Activated CD4-positive, CD25-positive, alpha-beta regulatory T cell (primary cell): ENCODE measurements around the gene COA5.
A peak's percentile ranks its signal among the peaks of the same experiment; 100 is the strongest.

Experiments used
- DNase-seq, 4 experiments: peaks; one replicate each; lab custom pipeline; 2025; lab: John Stamatoyannopoulos, UW

The COA5 gene

GRCh38 chr2:98571796-98572195 lies 36.5 kb downstream of the COA5 start:
- no peak for DNase-seq

DNA sequence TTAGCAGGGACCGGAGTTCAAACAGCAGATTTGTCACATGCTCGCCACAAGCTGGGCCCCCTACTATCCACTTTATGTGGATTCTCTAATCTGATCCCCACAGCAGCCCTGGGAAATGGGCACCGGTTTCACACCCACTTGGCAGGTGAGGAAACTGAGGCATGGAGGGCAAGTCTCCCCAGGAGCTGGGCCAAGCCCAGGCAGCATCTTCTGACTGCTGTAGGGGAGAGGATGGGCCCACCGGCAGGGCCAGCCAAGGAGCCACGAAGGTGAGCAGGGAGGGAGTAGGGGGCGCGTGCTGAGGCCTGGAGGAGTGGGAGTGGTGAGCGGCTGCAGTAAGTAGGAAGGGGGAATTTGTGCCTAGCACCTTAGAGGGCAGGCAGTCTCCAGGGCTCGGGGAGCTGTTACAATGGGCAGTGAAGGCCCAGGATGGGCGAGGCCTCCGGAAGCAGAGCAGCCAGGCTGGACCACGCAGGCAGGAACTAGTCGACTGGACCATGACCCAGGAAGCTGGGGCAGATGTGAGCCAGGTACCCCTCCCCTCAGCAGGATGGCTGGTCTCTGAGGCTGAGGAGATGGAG lies 37.1 kb downstream of the COA5 start:
- no peak for DNase-seq

DNA sequence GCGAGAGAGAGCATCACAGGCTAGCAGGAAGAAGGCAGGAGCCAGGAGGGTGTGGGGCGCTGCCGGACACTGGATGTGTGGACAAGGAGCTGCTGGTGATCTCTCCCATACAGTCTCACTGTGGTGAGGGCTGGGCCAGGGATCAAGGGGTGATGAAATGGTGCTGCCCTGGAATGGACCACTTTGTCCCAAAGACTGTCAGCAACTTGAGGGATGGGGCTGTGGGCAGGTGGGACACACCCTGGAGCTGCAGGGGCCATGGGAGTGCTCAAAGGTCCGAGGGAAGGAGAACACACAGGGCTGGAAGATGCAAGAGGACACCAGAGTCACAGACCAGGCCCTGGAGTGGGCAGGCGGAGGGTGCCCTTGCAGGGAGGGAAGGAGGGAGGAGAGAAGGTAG lies 38.0 kb downstream of the COA5 start:
- no peak for DNase-seq

GRCh38 chr2:98569915-98570314 lies 38.4 kb downstream of the COA5 start:
- no peak for DNase-seq

DNA sequence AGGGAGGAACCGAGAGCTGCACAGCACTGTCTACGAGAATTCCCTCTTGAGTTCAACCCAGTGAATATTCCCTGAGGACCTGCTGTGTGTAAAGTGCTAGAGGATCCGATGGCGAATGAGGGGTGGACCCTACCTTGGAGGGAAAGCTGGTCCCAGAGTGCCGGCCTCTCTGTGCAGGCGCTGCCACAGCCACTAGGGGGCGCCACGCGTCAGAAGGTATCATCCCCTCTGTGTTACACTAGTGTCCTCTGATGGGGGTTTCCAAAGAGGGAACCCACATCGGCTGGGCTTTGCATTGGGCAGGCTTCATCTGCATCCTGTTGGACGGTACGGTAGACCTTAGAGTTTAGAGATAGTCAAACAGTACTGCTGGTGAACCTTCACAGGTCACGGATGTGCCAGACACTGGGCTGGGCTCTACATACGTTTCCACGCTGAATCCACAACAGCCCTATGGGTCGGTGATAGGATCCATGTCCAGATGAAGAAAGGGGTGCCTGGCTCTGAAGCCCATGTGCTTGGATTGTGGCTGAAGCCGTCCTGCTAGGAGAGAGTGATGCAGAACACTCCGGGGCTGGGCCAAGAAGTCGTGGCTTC lies 39.0 kb downstream of the COA5 start:
- peak; percentile 32 to 71 (median 56) for DNase-seq

GRCh38 chr2:98568161-98568956 lies 40.0 kb downstream of the COA5 start:
- DNase-seq = no peak

GRCh38 chr2:98565941-98566340 lies 42.4 kb downstream of the COA5 start:
- DNase-seq = no peak

- no peak for DNase-seq
These were observed 42.9 kb downstream of the COA5 start for GRCh38 chr2:98565286-98565860.

- no peak for DNase-seq
These were observed 43.7 kb downstream of the COA5 start for GRCh38 chr2:98564541-98565132.

- DNase-seq = no peak
These were observed 44.9 kb downstream of the COA5 start for GRCh38 chr2:98563394-98563793.

DNA sequence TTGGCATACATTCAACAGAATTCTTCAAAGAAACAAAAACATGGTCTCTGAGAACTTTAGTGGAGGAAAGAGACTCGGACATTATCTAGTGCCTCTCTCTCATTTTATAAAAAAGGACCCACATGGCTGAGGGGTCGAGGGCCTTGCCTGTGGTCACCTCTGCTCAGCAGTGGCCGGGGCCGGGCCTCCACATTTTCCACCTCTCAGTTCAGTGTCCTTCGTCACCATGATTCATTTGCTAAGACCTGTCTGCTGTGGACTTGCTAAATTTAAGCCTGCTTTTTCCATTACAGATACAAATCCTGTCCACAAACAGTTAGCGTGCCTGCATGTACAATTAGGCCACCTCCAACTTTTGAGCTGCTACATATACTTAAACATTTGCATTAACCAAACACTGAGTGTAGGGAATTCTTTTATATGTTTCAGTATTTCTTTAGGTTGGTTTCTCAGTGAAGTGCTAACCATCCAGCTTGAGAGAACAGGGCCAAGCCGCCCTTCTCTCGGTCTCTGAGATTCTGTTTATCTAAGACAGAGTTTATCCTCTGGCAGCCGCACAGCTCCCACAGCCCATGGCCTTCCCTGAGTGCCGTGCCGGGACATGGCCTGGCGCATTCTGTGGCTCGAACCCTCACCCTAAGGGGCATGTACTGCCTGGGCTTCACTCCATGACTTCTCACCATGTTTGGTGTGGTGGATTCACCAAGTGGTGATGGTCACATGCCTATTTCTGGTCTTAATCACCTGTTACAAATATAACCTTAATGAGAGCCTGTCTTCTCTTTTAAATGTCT lies 46.2 kb downstream of the COA5 start:
- no peak for DNase-seq

GRCh38 chr2:98561018-98561417 lies 47.3 kb downstream of the COA5 start:
- no peak for DNase-seq

DNA sequence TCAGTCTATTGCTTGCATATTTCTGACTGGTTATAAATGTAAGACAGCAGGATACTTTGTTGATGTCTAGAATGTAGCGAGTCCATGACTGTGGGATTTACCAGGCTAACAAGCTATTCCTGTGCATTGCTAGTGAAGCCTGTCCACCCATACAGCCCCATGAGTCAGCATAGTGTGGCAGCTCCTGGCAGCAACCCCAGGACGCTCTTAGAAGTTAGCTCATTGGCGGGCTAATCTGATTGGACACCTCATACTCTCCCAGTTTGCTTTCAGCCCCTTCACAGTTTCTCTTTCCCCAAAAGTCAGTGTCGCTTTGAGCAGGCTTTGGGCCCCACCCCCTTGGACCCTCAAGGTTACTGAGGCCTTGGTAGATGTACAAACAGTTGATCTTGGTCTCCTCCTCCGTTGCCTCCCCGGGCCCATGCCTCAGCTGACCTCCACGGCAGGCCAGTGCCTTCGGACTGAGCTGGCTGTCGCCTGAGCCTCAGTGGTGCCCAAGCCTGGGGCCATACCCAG lies 48.0 kb downstream of the COA5 start:
- no peak for DNase-seq

DNA sequence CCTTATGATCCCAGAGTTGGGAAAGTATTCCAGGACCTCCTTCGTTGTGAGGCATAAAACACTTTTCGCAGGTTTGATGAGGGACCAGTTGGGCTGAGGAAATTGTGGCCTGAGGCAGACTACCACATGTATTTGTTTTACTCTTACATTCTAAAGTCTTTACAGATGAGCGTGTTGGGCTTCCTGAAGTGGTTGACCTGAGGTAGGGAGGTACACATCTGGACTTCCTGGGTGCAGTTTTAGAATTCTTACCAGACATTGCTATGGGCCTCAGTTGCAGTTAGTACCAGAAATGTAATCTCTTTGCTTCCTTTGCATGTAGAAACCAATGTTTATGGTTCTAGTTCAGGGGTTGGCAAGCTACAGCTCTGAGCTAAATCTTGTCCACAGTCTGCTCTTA lies 48.7 kb downstream of the COA5 start:
- no peak for DNase-seq

- no peak for DNase-seq
These were observed 49.3 kb downstream of the COA5 start for GRCh38 chr2:98558852-98559530.

DNA sequence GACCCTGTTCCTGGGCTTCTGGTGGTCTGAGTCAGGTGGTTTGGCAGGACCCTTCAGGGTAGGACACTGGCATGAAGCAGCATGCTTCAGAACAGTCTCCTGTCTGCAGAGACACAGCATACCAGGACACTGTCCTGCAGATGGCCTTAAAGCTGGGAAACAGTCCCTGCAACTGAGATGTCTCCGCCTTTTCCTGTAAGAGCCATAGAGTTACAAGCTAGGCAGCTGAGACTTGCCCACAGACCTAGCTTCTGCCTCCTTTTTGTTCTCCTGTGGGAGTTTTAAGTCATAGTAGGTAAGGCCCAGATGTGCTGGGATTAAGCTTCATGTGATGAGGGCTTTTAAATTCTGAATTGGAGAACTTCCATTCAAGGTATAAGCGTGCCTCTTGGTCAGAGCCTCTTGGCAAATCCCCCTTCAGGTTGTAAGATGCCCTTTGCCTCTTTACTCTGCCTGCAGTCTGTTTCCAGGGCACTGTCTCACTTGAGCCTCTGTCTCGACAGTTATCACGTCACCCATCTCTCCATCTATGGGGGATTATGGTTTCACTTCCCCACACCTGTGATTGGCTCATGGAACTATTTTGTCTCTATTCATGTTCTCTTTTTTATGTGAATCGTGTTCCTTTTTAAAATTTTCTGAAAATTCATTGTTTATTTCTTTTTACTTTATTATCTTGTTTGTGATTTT lies 51.8 kb downstream of the COA5 start:
- no peak for DNase-seq

DNA sequence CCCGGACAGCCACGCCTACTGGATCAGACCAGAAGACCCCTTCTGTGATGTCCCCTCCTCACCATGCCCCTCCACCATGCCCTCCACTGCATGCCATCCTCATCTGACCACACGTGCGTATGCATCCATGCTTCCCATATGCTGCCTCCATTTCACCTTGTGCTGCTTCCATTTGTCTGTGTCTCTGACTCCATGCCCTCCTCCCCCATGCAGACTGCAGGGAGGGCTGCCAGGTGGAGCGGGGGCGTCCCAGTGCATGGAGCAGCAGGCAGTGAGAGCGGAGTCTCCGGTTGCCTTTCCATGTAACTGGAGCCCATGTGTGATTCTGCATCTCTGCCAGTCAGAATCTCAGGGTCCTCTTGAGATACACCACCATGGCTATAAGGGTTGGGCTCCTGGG lies 52.6 kb downstream of the COA5 start:
- no peak for DNase-seq

GRCh38 chr2:98554116-98554861 lies 54.0 kb downstream of the COA5 start:
- no peak for DNase-seq

DNA sequence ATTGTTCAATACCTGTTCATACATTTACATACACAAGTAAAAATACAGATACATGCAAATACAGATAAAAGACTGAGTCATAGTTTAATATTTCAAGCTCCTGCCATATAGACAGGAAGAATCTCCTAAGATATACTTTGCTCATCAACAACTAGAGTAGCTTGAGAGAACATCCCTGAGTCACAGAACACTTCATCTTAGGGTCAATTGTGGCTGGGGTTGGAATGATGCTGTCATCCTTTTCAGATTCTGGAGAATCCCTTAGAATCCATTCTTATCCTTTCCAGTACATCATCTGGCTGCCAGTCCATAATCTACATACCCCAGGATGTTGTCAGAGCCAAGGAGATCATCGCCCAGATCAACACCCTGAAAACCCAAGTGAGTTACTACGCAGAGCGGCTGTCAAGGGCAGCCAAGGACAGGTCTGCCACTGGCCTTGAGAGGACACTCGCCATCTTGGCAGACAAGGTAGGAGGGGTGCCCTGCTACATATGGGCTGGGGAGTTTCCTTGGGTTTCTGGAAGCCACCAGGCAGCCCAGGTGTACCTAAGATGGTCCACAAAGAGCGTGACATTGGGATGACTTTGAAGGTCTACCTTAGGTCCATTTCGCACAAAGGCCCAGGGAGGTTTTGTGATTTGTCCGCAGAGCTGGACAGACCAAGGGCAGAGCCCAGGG lies 55.7 kb downstream of the COA5 start:
- no peak for DNase-seq
